DND-41 (cell line): ENCODE results near the gene STK32B.
"Not testable (repeated sequence)": the region's sequence is repeated elsewhere in the genome, so short reads cannot be mapped to it uniquely, and the experiment has no call there.

Source experiments
- ATAC-seq: fragments of 200-7000 bp; cut with Tn5 transposase; 3 replicates; pipeline ENCODE4 v1.9.1; 2021; ENCODE audit warnings: low read depth; ENCODE audit not compliant: insufficient read depth
- DNase-seq: peaks from one replicate; pipeline ENCODE4 v3.0.0-alpha.2; 2020
- H2AFZ ChIP-seq: 2 replicates; pipeline ENCODE4 v1.6.0; 2012; ENCODE audit warnings: low read depth, low read length
- H3K27ac ChIP-seq: 2 replicates; pipeline ENCODE4 v1.5.1; 2012; ENCODE audit warnings: low read length, inconsistent platforms
- H3K27me3 ChIP-seq: fragments of 200-600 bp; sonication (generic); 2 replicates; pipeline ENCODE4 v1.6.0; 2012; ENCODE audit warnings: low read length, mild to moderate bottlenecking, inconsistent platforms; ENCODE audit not compliant: insufficient read depth, poor library complexity
- H3K36me3 ChIP-seq: 2 replicates; pipeline ENCODE4 v1.5.1; 2012; ENCODE audit warnings: low read length, inconsistent platforms; ENCODE audit not compliant: insufficient read depth
- H3K4me1 ChIP-seq: 2 replicates; pipeline ENCODE4 v1.5.1; 2012; ENCODE audit warnings: mild to moderate bottlenecking, low read length; ENCODE audit not compliant: insufficient read depth
- H3K4me2 ChIP-seq: 2 replicates; pipeline ENCODE4 v1.6.0; 2012; ENCODE audit warnings: mild to moderate bottlenecking, moderate library complexity, low read length, inconsistent platforms; ENCODE audit not compliant: insufficient read depth
- H3K4me3 ChIP-seq, 2 experiments: fragments of 200-600 bp in 1 of 2; shearing (Covaris generic) in 1 of 2; 2 replicates each; pipeline ENCODE4 v1.5.1; 2012 to 2016; ENCODE audit warnings: inconsistent platforms in 2 of 2, low read length in 2 of 2, mild to moderate bottlenecking in 2 of 2, low read depth in 1 of 2, moderate library complexity in 1 of 2
- H3K79me2 ChIP-seq: 2 replicates; pipeline ENCODE4 v1.6.0; 2012; ENCODE audit warnings: low read length, inconsistent platforms; ENCODE audit not compliant: insufficient read depth
- H3K9ac ChIP-seq: 2 replicates; pipeline ENCODE4 v1.6.0; 2012; ENCODE audit warnings: low read depth, mild to moderate bottlenecking, inconsistent platforms, low read length, moderate library complexity
- H3K9me3 ChIP-seq: 2 replicates; pipeline ENCODE4 v1.5.1; 2012; ENCODE audit warnings: low read length, moderate library complexity, mild to moderate bottlenecking, inconsistent platforms; ENCODE audit not compliant: insufficient read depth, severe bottlenecking
- H4K20me1 ChIP-seq: 2 replicates; pipeline ENCODE4 v1.6.0; 2012; ENCODE audit warnings: low read length; ENCODE audit not compliant: insufficient read depth
- EZH2 ChIP-seq: IDR thresholded peaks from 3 replicates; pipeline ENCODE4 v1.6.1; 2012; ENCODE audit warnings: borderline replicate concordance, low read depth, mild to moderate bottlenecking, moderate library complexity, low read length, inconsistent platforms; ENCODE audit not compliant: severe bottlenecking
- TF ChIP-seq, protein P1 (sequence below): IDR thresholded peaks from 2 replicates; pipeline ENCODE4 v1.5.1; 2012; ENCODE audit warnings: borderline replicate concordance, low read length, moderate library complexity, mild to moderate bottlenecking; ENCODE audit not compliant: poor library complexity, severe bottlenecking; ENCODE audit errors: extremely low read depth

STK32B gene

DNA sequence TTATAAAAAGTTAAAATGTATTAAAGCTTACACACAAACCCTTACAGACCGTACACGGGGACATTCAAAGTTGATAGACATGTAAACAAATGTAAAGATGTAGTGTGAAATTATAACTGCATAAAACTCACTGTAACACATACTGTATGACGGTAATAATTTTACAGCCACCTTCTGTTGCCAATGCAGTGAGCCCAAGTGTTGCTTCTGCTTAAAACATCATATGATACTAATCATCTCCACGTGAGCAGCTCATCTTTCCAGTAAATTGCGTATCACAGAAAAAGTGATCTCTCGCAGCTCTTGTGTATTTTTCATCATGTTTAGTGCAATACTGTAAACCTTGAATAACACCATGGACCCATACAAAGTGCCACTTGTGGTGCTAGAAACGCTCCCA is 233.2 kb downstream of the STK32B start:
- H3K4me1 ChIP-seq = no peaks in the 10 kb centered on the region
- no peaks in the 10 kb centered on the region for H3K79me2 ChIP-seq
- no peaks in the 10 kb centered on the region for H3K36me3 ChIP-seq
- no peak for ATAC-seq
- TF ChIP-seq, protein P1, sequence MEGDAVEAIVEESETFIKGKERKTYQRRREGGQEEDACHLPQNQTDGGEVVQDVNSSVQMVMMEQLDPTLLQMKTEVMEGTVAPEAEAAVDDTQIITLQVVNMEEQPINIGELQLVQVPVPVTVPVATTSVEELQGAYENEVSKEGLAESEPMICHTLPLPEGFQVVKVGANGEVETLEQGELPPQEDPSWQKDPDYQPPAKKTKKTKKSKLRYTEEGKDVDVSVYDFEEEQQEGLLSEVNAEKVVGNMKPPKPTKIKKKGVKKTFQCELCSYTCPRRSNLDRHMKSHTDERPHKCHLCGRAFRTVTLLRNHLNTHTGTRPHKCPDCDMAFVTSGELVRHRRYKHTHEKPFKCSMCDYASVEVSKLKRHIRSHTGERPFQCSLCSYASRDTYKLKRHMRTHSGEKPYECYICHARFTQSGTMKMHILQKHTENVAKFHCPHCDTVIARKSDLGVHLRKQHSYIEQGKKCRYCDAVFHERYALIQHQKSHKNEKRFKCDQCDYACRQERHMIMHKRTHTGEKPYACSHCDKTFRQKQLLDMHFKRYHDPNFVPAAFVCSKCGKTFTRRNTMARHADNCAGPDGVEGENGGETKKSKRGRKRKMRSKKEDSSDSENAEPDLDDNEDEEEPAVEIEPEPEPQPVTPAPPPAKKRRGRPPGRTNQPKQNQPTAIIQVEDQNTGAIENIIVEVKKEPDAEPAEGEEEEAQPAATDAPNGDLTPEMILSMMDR = no peak
- TF ChIP-seq EZH2 = no peak
- no peaks in the 10 kb centered on the region for H4K20me1 ChIP-seq
- no peak overlapping the region for H2AFZ ChIP-seq
- no peaks in the 10 kb centered on the region for H3K9me3 ChIP-seq
- no peak overlapping the region for H3K4me2 ChIP-seq
- no peak overlapping the region for H3K9ac ChIP-seq
- no peak for DNase-seq
- H3K27me3 ChIP-seq = no peaks in the 10 kb centered on the region
- H3K4me3 ChIP-seq = no peak overlapping the region
- no peak overlapping the region for H3K27ac ChIP-seq

DNA sequence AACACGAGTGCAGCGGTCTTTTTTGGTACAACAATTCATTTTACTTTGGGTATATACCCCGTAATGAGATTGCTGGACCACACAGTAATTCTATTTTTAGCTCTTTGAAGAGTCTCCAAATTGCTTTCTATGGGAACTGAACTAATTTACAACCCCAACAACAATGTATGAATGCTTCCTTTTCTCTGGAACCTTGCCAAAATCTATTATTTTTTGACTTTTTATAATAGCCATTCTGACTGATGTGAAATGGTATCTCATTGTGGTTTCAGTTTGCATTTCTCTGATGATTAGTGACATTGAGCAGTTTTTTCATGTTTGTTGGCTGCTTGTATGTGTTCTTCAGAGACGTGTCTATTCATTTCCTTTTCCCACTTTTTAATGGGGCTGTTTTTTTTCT is 240.8 kb downstream of the STK32B start:
- Histone ChIP-seq H4K20me1 (no peaks in the 10 kb centered on the region), H3K36me3 (no peaks in the 10 kb centered on the region), H3K9ac (no peak overlapping the region), H3K27me3 (no peaks in the 10 kb centered on the region), H3K4me3 (no peak overlapping the region), H3K4me1 (no peaks in the 10 kb centered on the region), H3K27ac (no peak overlapping the region), H3K4me2 (no peak overlapping the region), H3K79me2 (no peaks in the 10 kb centered on the region), H3K9me3 (no peaks in the 10 kb centered on the region), H2AFZ (no peak overlapping the region)
- DNase-seq (no peak), ATAC-seq (no peak)
- TF ChIP-seq, protein P1 = no peak
- TF ChIP-seq EZH2 = no peak

DNA sequence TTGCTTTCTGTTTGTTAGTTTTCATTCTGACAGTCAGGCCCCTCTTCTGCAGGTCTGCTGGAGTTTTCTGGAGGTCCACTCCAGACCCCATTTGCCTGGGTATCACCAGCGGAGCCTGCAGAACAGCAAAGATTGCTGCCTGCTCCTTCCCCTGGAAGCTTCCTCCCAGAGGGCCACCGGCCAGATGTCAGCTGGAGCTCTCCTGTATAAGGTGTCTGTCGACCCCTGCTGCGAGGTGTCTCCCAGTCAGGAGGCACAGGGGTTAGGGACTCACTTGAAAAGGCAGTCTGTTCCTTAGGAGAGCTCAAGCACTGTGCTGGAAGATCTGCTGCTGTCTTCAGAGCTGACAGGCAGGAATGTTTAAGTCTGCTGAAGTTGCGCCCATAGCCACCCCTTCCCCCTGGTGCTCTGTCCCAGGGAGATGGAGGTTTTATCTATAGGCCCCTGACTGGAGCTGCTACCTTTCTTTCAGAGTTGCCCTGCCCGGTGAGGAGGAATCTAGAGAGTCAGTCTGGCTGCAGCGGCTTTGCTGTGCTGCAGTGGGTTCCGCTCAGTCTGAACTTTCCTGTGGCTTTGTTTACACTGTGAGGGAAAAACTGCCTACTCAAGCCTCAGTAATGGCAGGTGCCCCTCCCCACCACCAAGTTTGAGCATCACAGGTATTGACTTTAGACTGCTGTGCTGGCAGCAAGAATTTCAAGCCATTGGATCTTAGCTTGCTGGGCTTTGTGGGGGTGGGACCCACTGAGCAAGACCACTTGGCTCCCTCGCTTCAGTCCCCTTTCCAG is 246.9 kb downstream of the STK32B start:
- not testable (repeated sequence) for H3K36me3 ChIP-seq, H2AFZ ChIP-seq, H3K4me3 ChIP-seq, H3K27me3 ChIP-seq, H4K20me1 ChIP-seq, ATAC-seq, H3K27ac ChIP-seq, H3K79me2 ChIP-seq, H3K4me1 ChIP-seq, H3K4me2 ChIP-seq, H3K9ac ChIP-seq, DNase-seq, H3K9me3 ChIP-seq

DNA sequence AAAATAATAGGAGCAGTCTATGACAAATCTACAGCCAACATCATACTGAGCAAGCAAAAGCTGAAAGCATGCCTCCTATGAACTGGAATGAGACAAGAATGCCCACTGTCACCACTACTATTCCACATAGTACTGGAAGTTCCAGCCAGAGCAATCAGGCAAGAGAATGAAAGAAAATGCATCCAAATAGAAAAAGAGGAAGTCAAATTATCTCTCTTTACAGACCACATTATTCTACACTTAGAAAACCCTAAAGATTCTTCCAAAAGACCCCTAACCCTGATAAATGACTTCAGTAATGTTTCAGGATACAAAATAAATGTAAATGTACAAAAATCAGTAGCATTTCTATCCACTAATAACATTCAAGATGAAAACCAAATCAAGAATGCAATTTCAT is 249.0 kb downstream of the STK32B start:
- H3K27ac ChIP-seq = no peak overlapping the region
- no peaks in the 10 kb centered on the region for H3K36me3 ChIP-seq
- no peaks in the 10 kb centered on the region for H3K79me2 ChIP-seq
- H3K27me3 ChIP-seq = no peaks in the 10 kb centered on the region
- H3K9me3 ChIP-seq = no peaks in the 10 kb centered on the region
- DNase-seq (no peak), ATAC-seq (no peak)
- H3K4me3 ChIP-seq = no peak overlapping the region
- no peaks in the 10 kb centered on the region for H4K20me1 ChIP-seq
- H3K4me1 ChIP-seq = no peaks in the 10 kb centered on the region
- H2AFZ ChIP-seq = no peak overlapping the region
- no peak overlapping the region for H3K9ac ChIP-seq
- H3K4me2 ChIP-seq = no peak overlapping the region
- TF ChIP-seq, protein P1 = no peak
- no peak for TF ChIP-seq EZH2
